ENCODE results near the gene MED23.
"Not testable (repeated sequence)": the region's sequence is repeated elsewhere in the genome, so short reads cannot be mapped to it uniquely, and the experiment has no call there.

Gene MED23

DNA sequence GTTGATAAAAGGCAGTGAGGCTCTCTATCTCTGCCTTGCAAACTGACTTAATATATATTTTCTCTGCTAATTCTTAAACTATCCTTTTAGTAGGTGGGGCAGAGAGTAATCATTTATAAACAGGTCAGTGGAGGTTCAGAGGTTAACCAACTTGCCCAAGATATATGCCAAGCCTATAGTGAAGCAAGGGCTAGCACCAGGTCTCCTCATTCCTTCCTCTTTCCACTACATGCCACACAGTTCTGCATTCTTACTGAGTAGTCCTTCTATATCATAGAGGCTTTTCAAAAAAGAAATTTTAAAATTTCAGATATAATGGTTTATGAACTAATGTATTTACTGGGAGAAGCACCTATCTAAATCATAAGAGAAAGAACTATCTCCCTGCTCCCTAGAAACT is 46.5 kb downstream of the MED23 start:
- FAIRE-seq (no peak), DNase-seq (ENCODE audit: insufficient read length, low spot score) (no peak)

GRCh38 chr6:131575834-131576478 is 52.1 kb downstream of the MED23 start:
- FAIRE-seq (peak; percentile 54), DNase-seq (ENCODE audit: insufficient read length, low spot score) (no peak)

- DNase-seq (ENCODE audit: insufficient read length, low spot score), result no peak
- no peak for FAIRE-seq
Measured at GRCh38 chr6:131574686-131575085, 53.4 kb downstream of the MED23 start.

DNA sequence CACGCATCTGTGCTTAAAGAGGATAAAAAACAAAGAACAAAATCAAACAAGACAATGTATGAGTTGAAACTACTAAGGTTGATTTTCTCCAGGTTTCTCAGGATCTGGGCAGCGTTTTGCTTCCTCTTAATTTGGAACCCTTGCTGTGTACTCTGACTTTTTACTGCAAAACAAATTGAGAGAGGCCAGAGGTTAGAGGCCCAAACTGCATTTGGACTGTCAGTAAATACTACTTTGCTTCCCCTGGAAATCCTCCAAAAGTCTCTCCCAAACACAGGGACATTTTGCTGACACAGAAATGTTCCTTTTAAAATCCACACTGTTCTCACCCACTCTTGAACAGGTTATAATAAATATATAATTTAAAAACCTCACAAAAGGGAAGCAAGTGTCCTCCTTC is 53.9 kb downstream of the MED23 start:
- FAIRE-seq, result no peak
- no peak for DNase-seq (ENCODE audit: insufficient read length, low spot score)

DNA sequence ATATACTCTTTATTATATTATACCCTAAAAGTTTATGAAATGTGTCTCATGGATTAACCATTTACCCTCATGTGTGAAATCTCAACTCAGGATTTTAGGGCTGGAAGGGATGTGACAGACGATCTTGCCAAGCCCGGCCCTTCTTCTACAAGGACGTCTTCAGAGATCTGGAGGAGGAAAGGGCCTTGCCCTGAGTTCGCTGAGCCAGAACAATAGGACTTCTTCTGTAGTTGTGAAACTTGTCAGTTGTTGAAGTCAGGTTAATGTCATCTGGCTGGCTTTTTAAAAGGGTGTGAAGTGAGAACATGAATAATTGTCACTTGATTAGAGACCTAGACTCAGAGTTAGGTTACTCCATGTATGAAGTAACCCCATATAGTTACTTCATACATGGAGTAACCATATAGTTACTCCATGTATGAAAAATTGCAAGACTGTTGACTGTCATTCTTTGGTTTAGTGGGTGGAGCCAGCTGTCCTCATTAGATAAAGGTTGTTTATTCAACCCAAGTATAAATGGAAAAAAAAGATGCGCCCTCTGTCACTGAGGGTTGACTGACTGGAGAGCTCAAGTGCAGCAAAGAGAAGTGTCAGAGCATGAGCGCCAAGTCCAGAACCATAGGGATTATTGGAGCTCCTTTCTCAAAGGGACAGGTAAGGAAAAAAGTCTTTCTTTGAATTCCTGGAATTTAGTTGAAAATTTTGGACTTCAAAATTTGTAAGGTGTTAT is 55.2 kb downstream of the MED23 start, which contains the start of gene ARG1:
Gene ARG1 (plus strand): TSS at position 541 of the 730 bp plus-strand sequence. CDS start 57 bp downstream, at position 598.
- DNase-seq (ENCODE audit: insufficient read length, low spot score), result no peak
- no peak for FAIRE-seq

DNA sequence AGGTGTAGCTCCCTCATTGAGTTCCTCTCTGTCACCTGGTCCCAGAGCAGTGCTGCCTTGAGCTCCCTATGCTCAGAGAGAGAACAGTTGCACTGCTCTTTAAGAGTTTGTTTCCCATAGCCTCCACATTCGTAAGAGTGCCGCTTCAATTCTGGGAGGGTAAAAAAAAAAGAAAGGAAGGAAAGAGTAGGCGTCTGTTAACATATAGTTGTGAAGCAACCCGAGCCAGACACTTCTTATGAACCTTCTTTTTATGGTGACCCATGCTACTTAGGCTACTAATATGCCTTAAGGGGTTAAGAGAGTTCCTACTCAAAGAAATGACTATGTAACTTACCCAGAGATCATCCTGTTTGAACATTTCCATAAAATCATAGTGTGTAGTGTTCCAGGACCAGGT is 59.3 kb downstream of the MED23 start:
- no peak for DNase-seq (ENCODE audit: insufficient read length, low spot score)
- FAIRE-seq, result no peak

GRCh38 chr6:131565056-131565455 is 63.0 kb downstream of the MED23 start:
- FAIRE-seq, result no peak
- DNase-seq (ENCODE audit: insufficient read length, low spot score), result no peak

GRCh38 chr6:131561925-131562707 is 65.9 kb downstream of the MED23 start:
- DNase-seq (ENCODE audit: insufficient read length, low spot score), result no peak
- no peak for FAIRE-seq

DNA sequence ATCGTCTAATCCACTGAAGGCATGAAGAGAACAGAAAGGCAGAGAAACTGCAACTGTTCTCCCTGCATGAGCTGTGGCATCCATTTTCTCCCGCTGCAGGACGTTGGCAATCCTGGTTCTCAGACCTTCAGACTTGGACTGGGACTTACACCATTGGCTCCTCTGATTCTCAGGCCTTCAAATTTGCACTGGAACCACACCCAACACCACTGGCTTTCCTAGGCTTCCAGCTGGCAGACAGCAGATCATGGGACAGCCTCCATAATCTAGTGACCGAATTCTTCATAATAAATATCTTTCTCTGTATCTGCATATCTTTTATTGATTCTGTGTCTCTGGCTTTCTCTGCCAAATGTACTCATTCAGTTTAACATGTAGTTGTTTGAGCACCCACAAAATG is 69.1 kb downstream of the MED23 start:
- FAIRE-seq (no peak), DNase-seq (ENCODE audit: insufficient read length, low spot score) (no peak)

- FAIRE-seq, result no peak
Measured at GRCh38 chr6:131555992-131556391, 72.0 kb downstream of the MED23 start.

GRCh38 chr6:131552572-131552971 is 75.5 kb downstream of the MED23 start:
- DNase-seq (ENCODE audit: insufficient read length, low spot score) (no peak), FAIRE-seq (no peak)

More at GRCh38 chr6:131555992-131556391, 72.0 kb downstream of the MED23 start:
- no peak for DNase-seq (ENCODE audit: insufficient read length, low spot score)

DNA sequence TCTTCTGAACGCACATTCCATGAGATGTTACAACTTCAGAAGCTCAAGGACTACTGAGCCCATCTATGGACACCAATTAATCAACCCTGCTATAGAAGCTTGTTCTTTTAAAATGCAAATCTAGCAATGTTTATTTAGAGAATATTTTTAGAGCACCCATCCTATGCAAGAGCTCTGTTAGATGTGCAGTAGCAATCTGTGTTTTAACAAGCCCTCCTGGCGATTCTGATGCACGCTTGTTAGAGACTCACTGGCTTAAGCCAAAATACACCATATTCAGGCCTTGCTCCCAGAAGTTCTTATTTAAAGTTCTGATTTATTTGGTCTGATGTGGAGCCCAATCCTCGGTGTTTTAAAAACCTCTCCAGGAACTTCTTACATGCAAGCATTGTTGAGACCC is 76.1 kb downstream of the MED23 start:
- no peak for FAIRE-seq
- DNase-seq (ENCODE audit: insufficient read length, low spot score), result no peak

GRCh38 chr6:131549811-131550210 is 78.2 kb downstream of the MED23 start:
- FAIRE-seq (no peak), DNase-seq (ENCODE audit: insufficient read length, low spot score) (no peak)

- DNase-seq (ENCODE audit: insufficient read length, low spot score) (no peak), FAIRE-seq (no peak)
Measured at GRCh38 chr6:131548441-131548840, 79.6 kb downstream of the MED23 start.

- no peak for FAIRE-seq
- DNase-seq (ENCODE audit: insufficient read length, low spot score), result no peak
Measured at GRCh38 chr6:131547488-131547887, 80.6 kb downstream of the MED23 start.

GRCh38 chr6:131545317-131545716 is 82.7 kb downstream of the MED23 start:
- no peak for DNase-seq (ENCODE audit: insufficient read length, low spot score)
- FAIRE-seq, result no peak

- FAIRE-seq; DNase-seq (ENCODE audit: insufficient read length, low spot score): not testable (repeated sequence)
Measured at GRCh38 chr6:131538615-131539014, 89.4 kb downstream of the MED23 start.

DNA sequence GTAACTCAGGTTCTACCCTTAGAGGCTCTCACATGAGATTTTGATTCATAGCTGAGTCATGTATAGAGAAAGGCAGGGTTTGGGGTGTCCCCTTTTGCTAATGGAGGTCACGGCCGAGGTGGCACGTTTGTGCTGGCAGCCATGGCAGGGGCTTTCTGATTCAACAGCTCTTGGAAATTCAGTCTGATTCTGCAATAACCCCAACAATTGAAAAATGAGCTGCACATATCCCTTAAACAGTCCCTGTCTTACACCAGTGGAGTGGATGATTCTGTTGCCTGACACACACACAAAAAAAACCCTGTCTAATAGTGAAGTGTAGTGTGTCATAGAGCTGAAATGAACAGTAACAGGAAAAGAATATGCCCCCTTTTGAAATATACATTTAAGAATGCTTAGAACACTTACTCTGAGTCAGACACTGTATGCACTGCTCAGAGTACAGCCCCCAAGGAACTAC is 95.4 kb downstream of the MED23 start:
- no peak for FAIRE-seq

GRCh38 chr6:131531681-131532080 is 96.4 kb downstream of the MED23 start:
- FAIRE-seq; DNase-seq (ENCODE audit: insufficient read length, low spot score): not testable (repeated sequence)

More for the DNA sequence above, 95.4 kb downstream of the MED23 start:
- DNase-seq (ENCODE audit: insufficient read length, low spot score), result no peak

- FAIRE-seq; DNase-seq (ENCODE audit: insufficient read length, low spot score): not testable (repeated sequence)
Measured at GRCh38 chr6:131530936-131531335, 97.1 kb downstream of the MED23 start.

DNA sequence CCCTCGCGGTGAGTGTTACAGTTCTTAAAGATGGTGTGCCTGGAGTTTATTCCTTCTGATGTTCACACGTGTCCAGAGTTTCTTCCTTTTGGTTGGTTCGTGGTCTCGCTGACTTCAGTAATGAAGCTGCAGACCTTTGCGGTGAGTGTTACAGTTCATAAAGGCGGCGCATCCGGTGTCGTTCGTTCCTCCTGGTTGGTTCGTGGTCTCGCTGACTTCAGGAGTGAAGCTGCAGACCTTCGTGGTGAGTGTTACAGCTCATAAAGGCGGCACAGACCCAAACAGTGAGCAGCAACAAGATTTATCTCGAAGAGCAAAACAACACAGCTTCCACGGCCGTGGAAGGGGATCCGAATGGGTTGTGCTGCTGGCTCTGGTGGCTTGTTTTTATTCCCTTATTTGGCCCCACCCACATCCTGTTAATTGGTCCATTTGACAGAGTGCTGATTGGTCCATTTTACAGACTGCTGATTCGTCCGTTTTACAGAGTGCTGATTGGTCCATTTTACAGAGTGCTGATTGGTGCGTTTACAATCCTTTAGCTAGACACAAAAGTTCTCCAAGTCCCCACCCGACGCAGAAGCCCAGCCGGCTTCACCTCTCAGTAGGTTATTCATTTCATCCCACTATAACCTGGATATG is 103.2 kb downstream of the MED23 start:
- DNase-seq (ENCODE audit: insufficient read length, low spot score) (no peak), FAIRE-seq (no peak)

Measured in HTR-8/SVneo (cell line).